ENCODE measurements around the gene SEMA5B.

Gene SEMA5B

GRCh38 chr3:122886251-122886650 lies 141.3 kb downstream of the SEMA5B start:
- no peak for FAIRE-seq

GRCh38 chr3:122882361-122882947 lies 145.1 kb downstream of the SEMA5B start:
- FAIRE-seq = no peak

- no peak for FAIRE-seq
Observed at GRCh38 chr3:122880624-122881023, 146.9 kb downstream of the SEMA5B start.

GRCh38 chr3:122880173-122880572 lies 147.4 kb downstream of the SEMA5B start:
- no peak for FAIRE-seq

- no peak for FAIRE-seq
Observed at GRCh38 chr3:122875547-122876127, 151.9 kb downstream of the SEMA5B start.

GRCh38 chr3:122873741-122874515 lies 153.6 kb downstream of the SEMA5B start:
- no peak for FAIRE-seq

- FAIRE-seq = no peak
Observed at GRCh38 chr3:122868322-122868721, 159.2 kb downstream of the SEMA5B start.

GRCh38 chr3:122864498-122864897 lies 163.1 kb downstream of the SEMA5B start:
- no peak for FAIRE-seq

GRCh38 chr3:122862381-122862780 lies 165.2 kb downstream of the SEMA5B start:
- FAIRE-seq = no peak
